A549 (cell line): ENCODE measurements around the gene HMGN2. TPM values are rescaled to one million over a fixed set of nuclear protein-coding genes. Genes with fewer than 3 reads are reported as not detected.

Experiments used
- ATAC-seq, 2 experiments: fragments of 200-7000 bp in 1 of 2; fragments of >200 bp in 1 of 2; cut with Nextera tagmentation in 1 of 2; cut with Tn5 transposase in 1 of 2; 3 replicates each; pipeline versions ENCODE4 v1.8.0 to v1.9.1; 2018 to 2020; ENCODE audit warnings: mild to moderate bottlenecking in 1 of 2, moderate library complexity in 1 of 2
- CTCF ChIA-PET: fragments of 300-600 bp; sonication (Branson Sonifier 250); formaldehyde crosslinking; extraction: SDS; loops from one replicate; lab custom pipeline; 2021; ENCODE audit warnings: antibody characterized with exemption, inconsistent platforms; lab: Yijun Ruan, JAX
- POLR2A ChIA-PET: fragments of 350-600 bp; formaldehyde crosslinking; extraction: SDS; loops from one replicate; lab custom pipeline; 2021; ENCODE audit warnings: antibody characterized with exemption, inconsistent platforms; lab: Yijun Ruan, JAX
- DNase-seq, 2 experiments: peaks; one replicate each; pipeline versions ENCODE4 v3.0.0 to v3.0.0-alpha.2; 2011 to 2016; ENCODE audit warnings: low read depth in 1 of 2, low spot score in 1 of 2
- FAIRE-seq: peaks from 2 replicates; lab custom pipeline; 2011; peaks lifted over from hg19 to GRCh38; lab: Jason Lieb, UNC
- H3K27ac ChIP-seq, 2 experiments: fragments of >200 bp; sonication (Bioruptor Twin); formaldehyde crosslinking; 3 replicates each; pipeline ENCODE4 v1.5.1; 2016 to 2017
- H3K4me1 ChIP-seq: fragments of >200 bp; sonication (Bioruptor Twin); formaldehyde crosslinking; 3 replicates; pipeline ENCODE4 v1.6.1; 2016
- H3K4me2 ChIP-seq: fragments of >200 bp; sonication (Bioruptor Twin); formaldehyde crosslinking; 3 replicates; pipeline ENCODE4 v1.6.1; 2016
- H3K4me3 ChIP-seq: fragments of >200 bp; sonication (Bioruptor Twin); formaldehyde crosslinking; 3 replicates; pipeline ENCODE4 v1.5.1; 2016
- H3K9me3 ChIP-seq: fragments of >200 bp; sonication (Bioruptor Twin); formaldehyde crosslinking; 3 replicates; pipeline ENCODE4 v1.6.1; 2016
- BCL3 ChIP-seq: fragments of >200 bp; sonication (Bioruptor Twin); formaldehyde crosslinking; IDR thresholded peaks from 3 replicates; pipeline ENCODE4 v1.6.1; 2016
- CBX2 ChIP-seq: fragments of 200-600 bp; sonication (generic); IDR thresholded peaks from 2 replicates; pipeline ENCODE4 v1.6.1; 2016; ENCODE audit warnings: low read depth, mild to moderate bottlenecking, borderline replicate concordance
- CHD2 ChIP-seq: fragments of 150-350 bp; IDR thresholded peaks from 2 replicates; pipeline ENCODE4 v1.6.1; 2014; ENCODE audit warnings: low read length; ENCODE audit not compliant: partially characterized antibody
- EHF ChIP-seq: fragments of 250-450 bp; sonication (Bioruptor Pico); IDR thresholded peaks from 2 replicates; pipeline ENCODE4 v1.5.0; 2020; ENCODE audit warnings: mild to moderate bottlenecking
- EP300 ChIP-seq, 2 experiments: fragments of >200 bp; sonication (Bioruptor Twin); formaldehyde crosslinking; IDR thresholded peaks; 2 replicates in 1 of 2; 3 replicates in 1 of 2; pipeline ENCODE4 v1.6.1; 2016 to 2017
- FOSL2 ChIP-seq, 2 experiments: fragments of 450-650 bp in 1 of 2; fragments of >200 bp in 1 of 2; sonication (Bioruptor Twin) in 1 of 2; formaldehyde crosslinking; IDR thresholded peaks; 2 replicates each; pipeline versions ENCODE4 v1.5.0 to v1.6.1; 2016 to 2020; ENCODE audit warnings: mild to moderate bottlenecking in 1 of 2, moderate library complexity in 1 of 2
- HEYL ChIP-seq: fragments of 250-450 bp; sonication (Bioruptor Pico); IDR thresholded peaks from 2 replicates; pipeline ENCODE4 v1.8.0; 2021; ENCODE audit warnings: mild to moderate bottlenecking, moderate library complexity
- HOXA7 ChIP-seq: fragments of 250-450 bp; sonication (Bioruptor Pico); IDR thresholded peaks from 2 replicates; pipeline ENCODE4 v1.5.0; 2020; ENCODE audit warnings: mild to moderate bottlenecking, moderate library complexity
- HOXB5 ChIP-seq: fragments of 250-450 bp; sonication (Bioruptor Pico); IDR thresholded peaks from 2 replicates; pipeline ENCODE4 v1.5.0; 2020; ENCODE audit warnings: mild to moderate bottlenecking, moderate library complexity
- JUNB ChIP-seq: fragments of >200 bp; sonication (Bioruptor Twin); formaldehyde crosslinking; IDR thresholded peaks from 2 replicates; pipeline ENCODE4 v1.6.1; 2016
- KDM5A ChIP-seq: fragments of 200-600 bp; sonication (generic); IDR thresholded peaks from 2 replicates; pipeline ENCODE4 v1.6.1; 2016; ENCODE audit warnings: antibody characterized with exemption, mild to moderate bottlenecking
- NFE2L2 ChIP-seq: fragments of 150-350 bp; conservative IDR thresholded peaks from 2 replicates; pipeline ENCODE4 v1.6.1; 2014; ENCODE audit warnings: low read length
- NPAS2 ChIP-seq: fragments of 250-450 bp; sonication (Bioruptor Pico); IDR thresholded peaks from 2 replicates; pipeline ENCODE4 v1.8.0; 2022; ENCODE audit warnings: mild to moderate bottlenecking, moderate library complexity, borderline replicate concordance
- POLR2AphosphoS2 ChIP-seq: conservative IDR thresholded peaks from 2 replicates; pipeline ENCODE4 v1.6.1; 2012; ENCODE audit warnings: low read length, improper control_type of control experiment, inconsistent platforms
- RAD21 ChIP-seq, 2 experiments: fragments of >200 bp in 1 of 2; sonication (Bioruptor Twin) in 1 of 2; formaldehyde crosslinking in 1 of 2; IDR thresholded peaks in 1 of 2; conservative IDR thresholded peaks in 1 of 2; 2 replicates in 1 of 2; 3 replicates in 1 of 2; pipeline ENCODE4 v1.6.1; 2012 to 2018; ENCODE audit warnings: inconsistent platforms in 1 of 2
- RFX5 ChIP-seq: fragments of 450-650 bp; IDR thresholded peaks from 2 replicates; pipeline ENCODE4 v1.7.1; 2014; ENCODE audit warnings: antibody characterized with exemption, mild to moderate bottlenecking, moderate library complexity
- RNF2 ChIP-seq: fragments of 200-600 bp; sonication (generic); IDR thresholded peaks from 2 replicates; pipeline ENCODE4 v1.6.1; 2016; ENCODE audit warnings: low read depth, mild to moderate bottlenecking, antibody characterized with exemption, moderate library complexity, borderline replicate concordance
- TFCP2L1 ChIP-seq: fragments of 250-450 bp; sonication (Bioruptor Pico); IDR thresholded peaks from 2 replicates; pipeline ENCODE4 v1.5.0; 2021; ENCODE audit warnings: mild to moderate bottlenecking
- TP53 ChIP-seq: fragments of 250-450 bp; sonication (Bioruptor Pico); IDR thresholded peaks from 2 replicates; pipeline ENCODE4 v1.5.0; 2021; ENCODE audit warnings: mild to moderate bottlenecking, moderate library complexity
- USF2 ChIP-seq: fragments of 450-650 bp; IDR thresholded peaks from 2 replicates; pipeline ENCODE4 v1.6.1; 2014; ENCODE audit warnings: antibody characterized with exemption
- ZFP36 ChIP-seq: fragments of 450-650 bp; IDR thresholded peaks from 2 replicates; pipeline ENCODE4 v1.6.1; 2014; ENCODE audit warnings: borderline replicate concordance; ENCODE audit not compliant: partially characterized antibody
- WGBS: methylation state at CpG from one replicate; pipeline ENCODE4 v1.1.6; 2017; ENCODE audit errors: missing lambda C conversion rate; 5-methylcytosine and 5-hydroxymethylcytosine counted together
- polyA plus RNA-seq, 4 experiments: library from polyadenylated mRNA; depleted of rRNA in 3 of 4; stranded (reverse); fragments of >200 nt; fragmentation: RNase III in 1 of 4; extraction: RNeasy Plus Mini Kit Qiagen cat#74134 plus additional on column Dnase treatment in 1 of 4; gene quantifications; 2 replicates in 3 of 4; 3 replicates in 1 of 4; pipeline ENCODE4 v1.2.3, GENCODE V29; 2011 to 2017
- TF ChIP-seq, protein P1 (sequence below): fragments of >200 bp; sonication (Bioruptor Twin); formaldehyde crosslinking; IDR thresholded peaks from 2 replicates; pipeline ENCODE4 v1.6.1; 2016
- TF ChIP-seq, protein P2 (sequence below): fragments of >200 bp; sonication (Bioruptor Twin); formaldehyde crosslinking; IDR thresholded peaks from 3 replicates; pipeline ENCODE4 v1.5.1; 2016
- TF ChIP-seq, protein P3 (sequence below): fragments of 150-350 bp; IDR thresholded peaks from 2 replicates; pipeline ENCODE4 v1.6.1; 2014; ENCODE audit warnings: low read depth, mild to moderate bottlenecking, low read length
- TF ChIP-seq, protein P4 (sequence below): IDR thresholded peaks from 2 replicates; pipeline ENCODE4 v1.6.1; 2012

Gene HMGN2
- polyA plus RNA-seq, 2 of the 4 experiments (the other 2 are of a cell fraction), result 146 to 310 TPM

GRCh38 chr1:26474818-26475217 is 2.6 kb downstream of the HMGN2 start:
- ATAC-seq (no peak), DNase-seq (no peak), FAIRE-seq (no peak)
- H3K4me3 ChIP-seq, result no peak overlapping the region
- TF ChIP-seq RFX5 (no peak), TP53 (CRISPR knock-in tag) (no peak), EP300 (IDR thresholded peaks at IDR 0.05) (no peak), NFE2L2 (no peak), CBX2 (no peak), FOSL2 (IDR thresholded peaks at IDR 0.05) (no peak), FOSL2 (CRISPR knock-in tag; IDR thresholded peaks at IDR 0.05) (no peak), EHF (CRISPR knock-in tag) (no peak), RNF2 (no peak), HEYL (no peak), NPAS2 (CRISPR knock-in tag) (no peak), USF2 (no peak), TFCP2L1 (CRISPR knock-in tag) (no peak), KDM5A (no peak), HOXB5 (CRISPR knock-in tag) (no peak), HOXA7 (CRISPR knock-in tag) (no peak)
- TF ChIP-seq, protein P1, sequence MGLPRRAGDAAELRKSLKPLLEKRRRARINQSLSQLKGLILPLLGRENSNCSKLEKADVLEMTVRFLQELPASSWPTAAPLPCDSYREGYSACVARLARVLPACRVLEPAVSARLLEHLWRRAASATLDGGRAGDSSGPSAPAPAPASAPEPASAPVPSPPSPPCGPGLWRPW, result no peak
- TF ChIP-seq, protein P2, sequence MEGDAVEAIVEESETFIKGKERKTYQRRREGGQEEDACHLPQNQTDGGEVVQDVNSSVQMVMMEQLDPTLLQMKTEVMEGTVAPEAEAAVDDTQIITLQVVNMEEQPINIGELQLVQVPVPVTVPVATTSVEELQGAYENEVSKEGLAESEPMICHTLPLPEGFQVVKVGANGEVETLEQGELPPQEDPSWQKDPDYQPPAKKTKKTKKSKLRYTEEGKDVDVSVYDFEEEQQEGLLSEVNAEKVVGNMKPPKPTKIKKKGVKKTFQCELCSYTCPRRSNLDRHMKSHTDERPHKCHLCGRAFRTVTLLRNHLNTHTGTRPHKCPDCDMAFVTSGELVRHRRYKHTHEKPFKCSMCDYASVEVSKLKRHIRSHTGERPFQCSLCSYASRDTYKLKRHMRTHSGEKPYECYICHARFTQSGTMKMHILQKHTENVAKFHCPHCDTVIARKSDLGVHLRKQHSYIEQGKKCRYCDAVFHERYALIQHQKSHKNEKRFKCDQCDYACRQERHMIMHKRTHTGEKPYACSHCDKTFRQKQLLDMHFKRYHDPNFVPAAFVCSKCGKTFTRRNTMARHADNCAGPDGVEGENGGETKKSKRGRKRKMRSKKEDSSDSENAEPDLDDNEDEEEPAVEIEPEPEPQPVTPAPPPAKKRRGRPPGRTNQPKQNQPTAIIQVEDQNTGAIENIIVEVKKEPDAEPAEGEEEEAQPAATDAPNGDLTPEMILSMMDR, result no peak
- TF ChIP-seq, protein P3, sequence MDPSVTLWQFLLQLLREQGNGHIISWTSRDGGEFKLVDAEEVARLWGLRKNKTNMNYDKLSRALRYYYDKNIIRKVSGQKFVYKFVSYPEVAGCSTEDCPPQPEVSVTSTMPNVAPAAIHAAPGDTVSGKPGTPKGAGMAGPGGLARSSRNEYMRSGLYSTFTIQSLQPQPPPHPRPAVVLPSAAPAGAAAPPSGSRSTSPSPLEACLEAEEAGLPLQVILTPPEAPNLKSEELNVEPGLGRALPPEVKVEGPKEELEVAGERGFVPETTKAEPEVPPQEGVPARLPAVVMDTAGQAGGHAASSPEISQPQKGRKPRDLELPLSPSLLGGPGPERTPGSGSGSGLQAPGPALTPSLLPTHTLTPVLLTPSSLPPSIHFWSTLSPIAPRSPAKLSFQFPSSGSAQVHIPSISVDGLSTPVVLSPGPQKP, result no peak
- TF ChIP-seq, protein P4, sequence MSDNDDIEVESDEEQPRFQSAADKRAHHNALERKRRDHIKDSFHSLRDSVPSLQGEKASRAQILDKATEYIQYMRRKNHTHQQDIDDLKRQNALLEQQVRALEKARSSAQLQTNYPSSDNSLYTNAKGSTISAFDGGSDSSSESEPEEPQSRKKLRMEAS, result no peak
- H3K4me1 ChIP-seq, result peaks cover 20% of the 10 kb centered on the region; the same call in 2 of the 3 replicates
- POLR2A ChIA-PET, result interaction anchor here (1.2 kb wide), 1 partner anchor 26 kb away, joined by 3 read pairs; no protein-coding TSS in a partner anchor
- CTCF ChIA-PET, result no interaction called here
- no peak overlapping the region for H3K27ac ChIP-seq
- H3K4me2 ChIP-seq, result no peak overlapping the region
- WGBS, result 94% methylated on average over 1 of the region's 1 CpG
- no peaks in the 10 kb centered on the region for H3K9me3 ChIP-seq

DNA sequence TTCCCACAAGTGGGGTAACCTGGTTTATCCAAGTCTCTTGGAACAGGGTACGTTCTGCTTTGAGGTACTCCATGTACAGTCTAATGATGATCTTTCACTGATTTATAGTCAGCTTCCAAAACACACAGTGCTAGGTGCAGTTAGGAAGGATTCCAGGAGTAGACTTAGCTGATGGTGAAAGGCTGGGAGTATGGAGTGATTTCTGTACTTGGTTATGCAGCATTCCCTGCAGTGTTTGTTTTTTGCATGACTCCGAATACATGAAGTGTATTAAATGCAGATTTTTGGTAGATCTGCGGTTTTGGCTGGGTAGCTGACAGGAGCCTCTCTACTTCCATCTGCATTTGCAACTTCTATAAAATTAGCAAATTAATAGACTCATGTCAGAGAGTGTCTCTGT is 3.7 kb downstream of the HMGN2 start:
- H3K9me3 ChIP-seq, result no peaks in the 10 kb centered on the region

More for the DNA sequence above, 3.7 kb downstream of the HMGN2 start:
- CTCF ChIA-PET, result interaction anchor here (2.2 kb wide), 1 partner anchor 24 kb away, joined by 7 read pairs; no protein-coding TSS in a partner anchor
- ATAC-seq, result no peak
- no peak for FAIRE-seq
- Histone ChIP-seq H3K27ac (no peak overlapping the region), H3K4me3 (no peak overlapping the region), H3K4me1 (peaks cover 19% of the 10 kb centered on the region; the same call in 2 of the 3 replicates), H3K4me2 (no peak overlapping the region)
- POLR2A ChIA-PET, result interaction anchor here (1.2 kb wide), 1 partner anchor 24 kb away, joined by 3 read pairs; no protein-coding TSS in a partner anchor
- DNase-seq, result no peak
- 100% methylated on average over 3 of the region's 3 CpGs for WGBS
- TF ChIP-seq, protein P4, result no peak
- TF ChIP-seq EP300 (IDR thresholded peaks at IDR 0.05) (no peak), BCL3 (no peak), RAD21 (conservative IDR thresholded peaks at IDR 0.05 in 1 of 2, IDR thresholded peaks at IDR 0.05 in 1 of 2) (no peak), POLR2AphosphoS2 (no peak), JUNB (no peak), ZFP36 (no peak), CHD2 (no peak), CBX2 (no peak)
